Endometrial microvascular endothelial cells (primary cell): Measurements from ENCODE around the gene PRKCE. TPM values are rescaled to one million over a fixed set of nuclear protein-coding genes. Genes with fewer than 3 reads are reported as not detected.

Experiments used
- in situ Hi-C: cut with HindIII; loops from 2 replicates; pipeline ENCODE4 v1.10.0; 2017; ENCODE audit warnings: low sequenced_read_pairs, low pct_unique_long_range_greater_than_20kb; ENCODE audit errors: inconsistent ontology term
- total RNA-seq: library from RNA; depleted of rRNA; stranded (reverse); fragments of >200 nt; gene quantifications from one replicate; pipeline ENCODE4 v1.2.3, GENCODE V29; 2015; ENCODE audit errors: inconsistent ontology term

PRKCE gene
- total RNA-seq, 1 donor from 2014 or later = 155 TPM

GRCh38 chr2:46229134-46230063 lies 577.9 kb downstream of the PRKCE start:
- in situ Hi-C loops = no loop called here

- in situ Hi-C loops = no loop called here
These were observed 578.7 kb downstream of the PRKCE start for GRCh38 chr2:46230115-46230571.

- in situ Hi-C loops = no loop called here
These were observed 579.4 kb downstream of the PRKCE start for GRCh38 chr2:46230677-46231425.

GRCh38 chr2:46231721-46232120 lies 580.2 kb downstream of the PRKCE start:
- in situ Hi-C loops = no loop called here

- in situ Hi-C loops = no loop called here
These were observed 581.4 kb downstream of the PRKCE start for GRCh38 chr2:46232860-46233259.

- in situ Hi-C loops = no loop called here
These were observed 584.8 kb downstream of the PRKCE start for GRCh38 chr2:46236006-46236875.

- in situ Hi-C loops = no loop called here
These were observed 585.7 kb downstream of the PRKCE start for GRCh38 chr2:46236876-46237859.

Other genes with a start within 250 kb of the PRKCE start
- gene SRBD1, start 40.4 kb upstream of the PRKCE start, total RNA-seq = 14.8 TPM